Lower leg skin (tissue), 3 donors: ENCODE data around the gene NRSN2.

Experiments used
- CTCF ChIP-seq, 3 donors: fragments of 450-650 bp; IDR thresholded peaks; one replicate each; pipeline ENCODE4 v1.5.1; 2016; ENCODE audit warnings: antibody characterized with exemption in 3 of 3, mild to moderate bottlenecking in 3 of 3, moderate library complexity in 2 of 3
- POLR2A ChIP-seq, 2 donors: fragments of 450-650 bp; IDR thresholded peaks; one replicate each; pipeline ENCODE4 v1.6.1; 2016 to 2017; ENCODE audit warnings: antibody characterized with exemption in 2 of 2, mild to moderate bottlenecking in 1 of 2, moderate library complexity in 1 of 2

DNA sequence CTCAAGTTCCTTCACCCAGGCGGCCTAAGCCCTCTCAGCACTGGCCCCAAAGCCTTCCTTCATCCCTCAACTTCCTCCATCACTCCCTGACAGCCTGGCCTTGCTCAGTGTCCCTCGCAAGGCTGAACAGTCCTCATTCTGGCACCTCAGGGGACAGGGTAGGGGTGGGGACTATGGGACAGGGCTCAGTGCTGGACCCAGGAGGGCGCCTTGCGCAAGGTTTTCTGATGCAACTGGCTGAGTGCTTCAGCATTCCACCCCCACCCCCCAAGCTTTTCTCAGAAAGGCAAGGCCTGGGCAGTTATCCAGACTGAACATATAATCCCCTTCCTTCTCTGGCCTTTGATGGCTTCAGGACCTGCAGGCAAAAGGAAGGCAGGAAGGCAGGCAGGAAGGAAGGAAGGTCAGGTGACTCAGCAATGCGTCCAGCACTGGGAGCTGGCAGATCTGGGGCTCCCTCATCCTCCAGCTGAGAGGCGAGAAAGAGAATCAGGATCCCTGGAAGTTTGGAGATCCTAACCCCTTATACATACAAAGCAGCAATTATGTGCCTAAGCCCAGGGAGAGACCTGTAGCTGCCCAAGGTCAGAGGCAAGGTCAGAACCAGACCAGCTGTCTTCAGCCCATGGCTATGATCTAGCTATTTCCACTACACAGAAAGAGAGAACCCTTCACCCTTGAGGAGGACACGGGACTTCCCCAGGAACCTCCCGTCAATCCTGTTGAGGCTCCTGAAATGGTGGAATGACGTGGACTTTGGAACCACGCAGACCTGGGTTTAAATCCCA lies 25.0 kb downstream of the NRSN2 start:
- TF ChIP-seq CTCF (IDR thresholded peaks at IDR 0.05), result no peak
- TF ChIP-seq POLR2A (IDR thresholded peaks at IDR 0.05), result no peak
